Measurements from ENCODE around the gene GFPT1.

- TF ChIP-seq CTCF (IDR thresholded peaks at IDR 0.05) (no peak), POLR2A (IDR thresholded peaks at IDR 0.05) (no peak)
Measured at GRCh38 chr2:69416147-69416546, 29.1 kb upstream of the GFPT1 start.

Measured in body of pancreas (tissue), 4 donors.